Adrenal gland (tissue), 5 donors: Measurements from ENCODE around the gene RSPO3.

ENCODE experiments used
- POLR2A ChIP-seq, 2 donors: fragments of 450-650 bp; IDR thresholded peaks; one replicate each; pipeline ENCODE4 v1.6.1; 2017; ENCODE audit warnings: antibody characterized with exemption in 2 of 2, mild to moderate bottlenecking in 2 of 2, moderate library complexity in 1 of 2
- TF ChIP-seq, protein P1 (sequence below), 6 experiments: fragments of 450-650 bp in 4 of 6; fragments of 200-600 bp in 2 of 6; sonication (generic) in 1 of 6; IDR thresholded peaks; 1 replicate in 5 of 6; 2 replicates in 1 of 6; pipeline versions ENCODE4 v1.5.1 to v1.8.0; 2016 to 2021; ENCODE audit warnings: antibody characterized with exemption in 6 of 6, mild to moderate bottlenecking in 2 of 6, moderate library complexity in 1 of 6
- donor health status: DM: no; HTN: no; CAD: no.

DNA sequence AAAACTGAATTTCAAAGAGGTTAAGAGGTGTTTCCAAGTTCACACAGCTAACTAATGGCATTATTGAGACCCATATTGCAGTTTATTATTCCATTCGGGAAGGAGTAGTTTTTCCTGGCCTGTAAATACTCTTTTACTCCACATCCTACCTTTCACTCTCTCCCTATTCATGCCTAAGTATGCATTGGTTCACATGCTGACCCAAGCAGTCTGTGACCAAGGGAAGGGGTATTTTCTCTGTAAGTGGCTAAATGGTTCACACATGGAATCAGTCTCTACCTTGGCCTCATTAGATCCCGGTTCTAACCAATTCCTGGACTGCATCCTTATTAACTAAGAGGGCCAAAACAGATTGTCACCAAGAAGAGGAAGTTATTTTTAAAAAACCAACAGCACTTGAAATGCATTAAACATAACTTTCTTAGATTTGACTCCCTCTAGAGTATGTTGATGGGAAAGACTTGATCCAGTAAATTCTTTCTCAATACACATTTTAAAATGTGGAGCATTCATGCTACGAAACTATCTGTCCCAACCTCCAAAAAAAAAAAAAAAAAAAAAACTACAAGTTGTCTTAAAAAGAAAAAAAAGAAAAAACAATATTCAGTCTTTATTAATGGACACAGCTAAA, 17.8 kb upstream of the RSPO3 start:
- TF ChIP-seq, protein P1, sequence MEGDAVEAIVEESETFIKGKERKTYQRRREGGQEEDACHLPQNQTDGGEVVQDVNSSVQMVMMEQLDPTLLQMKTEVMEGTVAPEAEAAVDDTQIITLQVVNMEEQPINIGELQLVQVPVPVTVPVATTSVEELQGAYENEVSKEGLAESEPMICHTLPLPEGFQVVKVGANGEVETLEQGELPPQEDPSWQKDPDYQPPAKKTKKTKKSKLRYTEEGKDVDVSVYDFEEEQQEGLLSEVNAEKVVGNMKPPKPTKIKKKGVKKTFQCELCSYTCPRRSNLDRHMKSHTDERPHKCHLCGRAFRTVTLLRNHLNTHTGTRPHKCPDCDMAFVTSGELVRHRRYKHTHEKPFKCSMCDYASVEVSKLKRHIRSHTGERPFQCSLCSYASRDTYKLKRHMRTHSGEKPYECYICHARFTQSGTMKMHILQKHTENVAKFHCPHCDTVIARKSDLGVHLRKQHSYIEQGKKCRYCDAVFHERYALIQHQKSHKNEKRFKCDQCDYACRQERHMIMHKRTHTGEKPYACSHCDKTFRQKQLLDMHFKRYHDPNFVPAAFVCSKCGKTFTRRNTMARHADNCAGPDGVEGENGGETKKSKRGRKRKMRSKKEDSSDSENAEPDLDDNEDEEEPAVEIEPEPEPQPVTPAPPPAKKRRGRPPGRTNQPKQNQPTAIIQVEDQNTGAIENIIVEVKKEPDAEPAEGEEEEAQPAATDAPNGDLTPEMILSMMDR (IDR thresholded peaks at IDR 0.05), result peak in 2 of 6 experiments; percentile 20 to 29
- no peak for TF ChIP-seq POLR2A (IDR thresholded peaks at IDR 0.05)
